Measurements from ENCODE around the gene CATSPER3. TPM values are rescaled to one million over a fixed set of nuclear protein-coding genes. Genes with fewer than 3 reads are reported as not detected.

CATSPER3 gene
- total RNA-seq, 1 donor from 2014 or later: 0.33 TPM

DNA sequence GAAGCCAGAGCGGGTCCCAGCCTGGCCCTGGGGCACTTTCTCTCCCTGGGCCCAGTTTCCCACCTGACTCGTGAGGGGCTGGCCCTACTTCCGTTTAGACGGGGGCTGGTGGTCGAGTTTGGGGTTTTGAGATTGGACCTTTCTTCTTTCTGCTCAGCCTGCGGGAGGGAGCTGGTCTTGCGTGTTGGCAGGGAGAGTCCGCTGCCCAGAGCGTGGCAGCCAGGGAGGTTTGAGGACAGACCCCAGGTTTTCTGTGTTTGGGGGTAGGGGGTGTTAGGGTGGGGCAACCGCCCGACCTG, 72.3 kb downstream of the CATSPER3 start:
- H3K36me3 Mint-ChIP-seq (ENCODE audit: low read depth, unreplicated experiment): peaks cover 5% of the 10 kb centered on the region
- no peaks in the 10 kb centered on the region for H3K9me3 Mint-ChIP-seq (ENCODE audit: unreplicated experiment)
- H3K4me3 Mint-ChIP-seq (ENCODE audit: unreplicated experiment): no peak overlapping the region
- no peak for TF ChIP-seq CTCF (IDR thresholded peaks at IDR 0.05; ENCODE audit: unreplicated experiment)
- peaks cover under 1% of the 10 kb centered on the region for H3K4me1 Mint-ChIP-seq (ENCODE audit: unreplicated experiment)
- peaks cover 31% of the 10 kb centered on the region for H3K27me3 Mint-ChIP-seq (ENCODE audit: unreplicated experiment)
- no peak for DNase-seq (ENCODE audit: low spot score)
- H3K27ac Mint-ChIP-seq (ENCODE audit: unreplicated experiment): no peak overlapping the region

- H3K9me3 Mint-ChIP-seq (ENCODE audit: unreplicated experiment): no peaks in the 10 kb centered on the region
- H3K27ac Mint-ChIP-seq (ENCODE audit: unreplicated experiment): no peak overlapping the region
- H3K27me3 Mint-ChIP-seq (ENCODE audit: unreplicated experiment): peaks cover 31% of the 10 kb centered on the region
- H3K4me3 Mint-ChIP-seq (ENCODE audit: unreplicated experiment): no peak overlapping the region
- TF ChIP-seq CTCF (IDR thresholded peaks at IDR 0.05; ENCODE audit: unreplicated experiment): no peak
- no peaks in the 10 kb centered on the region for H3K4me1 Mint-ChIP-seq (ENCODE audit: unreplicated experiment)
- H3K36me3 Mint-ChIP-seq (ENCODE audit: low read depth, unreplicated experiment): peaks cover 5% of the 10 kb centered on the region
- DNase-seq (ENCODE audit: low spot score): no peak
Observed at GRCh38 chr5:135040333-135041144, 72.8 kb downstream of the CATSPER3 start.

- H3K27me3 Mint-ChIP-seq (ENCODE audit: unreplicated experiment): peaks cover 28% of the 10 kb centered on the region
- no peak for TF ChIP-seq CTCF (IDR thresholded peaks at IDR 0.05; ENCODE audit: unreplicated experiment)
- H3K36me3 Mint-ChIP-seq (ENCODE audit: low read depth, unreplicated experiment): peaks cover 5% of the 10 kb centered on the region
- H3K4me1 Mint-ChIP-seq (ENCODE audit: unreplicated experiment): no peaks in the 10 kb centered on the region
- H3K27ac Mint-ChIP-seq (ENCODE audit: unreplicated experiment): no peak overlapping the region
- H3K9me3 Mint-ChIP-seq (ENCODE audit: unreplicated experiment): no peaks in the 10 kb centered on the region
- no peak overlapping the region for H3K4me3 Mint-ChIP-seq (ENCODE audit: unreplicated experiment)
- DNase-seq (ENCODE audit: low spot score): no peak
Observed at GRCh38 chr5:135041145-135041587, 73.5 kb downstream of the CATSPER3 start.

DNA sequence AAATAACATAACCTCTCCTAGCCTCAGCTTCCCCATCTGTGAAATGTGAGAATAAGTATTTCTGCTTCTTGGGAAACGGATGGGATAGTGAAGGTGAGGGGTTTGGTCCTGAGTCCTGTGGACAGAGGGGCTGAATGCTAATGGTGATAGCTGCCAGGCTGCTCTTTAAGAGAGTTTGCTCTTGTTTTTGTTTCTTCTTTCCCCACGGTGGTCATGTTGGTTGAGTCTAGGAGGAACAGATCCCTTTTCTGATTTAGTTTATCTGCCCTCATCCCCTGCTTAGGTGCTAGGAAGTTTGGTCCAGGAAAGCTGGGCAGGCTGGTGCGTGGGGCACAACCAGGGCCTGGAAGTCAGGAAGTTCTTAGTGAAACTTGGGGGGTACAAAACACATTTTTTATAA, 74.0 kb downstream of the CATSPER3 start:
- peaks cover 23% of the 10 kb centered on the region for H3K27me3 Mint-ChIP-seq (ENCODE audit: unreplicated experiment)
- no peak overlapping the region for H3K27ac Mint-ChIP-seq (ENCODE audit: unreplicated experiment)
- peaks cover 5% of the 10 kb centered on the region for H3K36me3 Mint-ChIP-seq (ENCODE audit: low read depth, unreplicated experiment)
- TF ChIP-seq CTCF (IDR thresholded peaks at IDR 0.05; ENCODE audit: unreplicated experiment): no peak
- H3K4me3 Mint-ChIP-seq (ENCODE audit: unreplicated experiment): no peak overlapping the region
- H3K9me3 Mint-ChIP-seq (ENCODE audit: unreplicated experiment): no peaks in the 10 kb centered on the region
- no peaks in the 10 kb centered on the region for H3K4me1 Mint-ChIP-seq (ENCODE audit: unreplicated experiment)
- DNase-seq (ENCODE audit: low spot score): no peak

GRCh38 chr5:135042595-135042994, 74.9 kb downstream of the CATSPER3 start:
- peaks cover 5% of the 10 kb centered on the region for H3K36me3 Mint-ChIP-seq (ENCODE audit: low read depth, unreplicated experiment)
- no peak overlapping the region for H3K27ac Mint-ChIP-seq (ENCODE audit: unreplicated experiment)
- H3K9me3 Mint-ChIP-seq (ENCODE audit: unreplicated experiment): no peaks in the 10 kb centered on the region
- no peak for DNase-seq (ENCODE audit: low spot score)
- H3K27me3 Mint-ChIP-seq (ENCODE audit: unreplicated experiment): peaks cover 16% of the 10 kb centered on the region
- no peaks in the 10 kb centered on the region for H3K4me1 Mint-ChIP-seq (ENCODE audit: unreplicated experiment)
- no peak overlapping the region for H3K4me3 Mint-ChIP-seq (ENCODE audit: unreplicated experiment)
- TF ChIP-seq CTCF (IDR thresholded peaks at IDR 0.05; ENCODE audit: unreplicated experiment): no peak
